Glutamatergic neuron (in vitro differentiated cells): ENCODE results near the gene ZNF668. TPM values are rescaled to one million over a fixed set of nuclear protein-coding genes. Genes with fewer than 3 reads are reported as not detected.

ENCODE experiments used
- DNase-seq: peaks from one replicate; pipeline ENCODE4 v3.0.0; 2022
- H3K27ac Mint-ChIP-seq: one replicate; pipeline ENCODE4 v1.8.0; 2020; ENCODE audit warnings: mild to moderate bottlenecking, mixed read lengths, inconsistent platforms; ENCODE audit not compliant: unreplicated experiment
- H3K27me3 Mint-ChIP-seq: one replicate; pipeline ENCODE4 v1.8.0; 2020; ENCODE audit warnings: mild to moderate bottlenecking, moderate library complexity, mixed read lengths, inconsistent platforms; ENCODE audit not compliant: unreplicated experiment
- H3K36me3 Mint-ChIP-seq: one replicate; pipeline ENCODE4 v1.8.0; 2020; ENCODE audit warnings: mild to moderate bottlenecking, mixed read lengths, inconsistent platforms; ENCODE audit not compliant: unreplicated experiment
- H3K4me1 Mint-ChIP-seq: one replicate; pipeline ENCODE4 v1.8.0; 2020; ENCODE audit warnings: mild to moderate bottlenecking, low read depth, mixed read lengths, inconsistent platforms; ENCODE audit not compliant: unreplicated experiment
- H3K4me3 Mint-ChIP-seq: one replicate; pipeline ENCODE4 v1.8.0; 2020; ENCODE audit warnings: mild to moderate bottlenecking, mixed read lengths, inconsistent platforms; ENCODE audit not compliant: unreplicated experiment
- H3K9me3 Mint-ChIP-seq: one replicate; pipeline ENCODE4 v1.8.0; 2020; ENCODE audit warnings: mild to moderate bottlenecking, moderate library complexity, mixed read lengths, inconsistent platforms; ENCODE audit not compliant: unreplicated experiment
- CTCF ChIP-seq: fragments of 200-600 bp; sonication (generic); IDR thresholded peaks from one replicate; pipeline ENCODE4 v1.5.0; 2021; ENCODE audit not compliant: partially characterized antibody, unreplicated experiment
- total RNA-seq: library from RNA; stranded (reverse); fragmentation: NEBNext Ultra II Directional; extraction: Animal tissue kit (Norgen Biotek cat#: 25700); gene quantifications from one replicate; pipeline ENCODE4 v1.2.1, GENCODE V29; 2021; ENCODE audit not compliant: unreplicated experiment

The ZNF668 gene
- total RNA-seq, 1 donor from 2014 or later = 15.5 TPM

- Mint-ChIP-seq H3K27ac (peak within 1 kb of the TSS; percentile 94), H3K9me3 (peaks cover 9% of the 10 kb centered on the region), H3K36me3 (no peaks in the 10 kb centered on the region), H3K4me1 (peaks cover 4% of the 10 kb centered on the region), H3K27me3 (peaks cover 13% of the 10 kb centered on the region), H3K4me3 (peak within 1 kb of the TSS; percentile 99)
- no peak for TF ChIP-seq CTCF
- peak; percentile 90 for DNase-seq
Measured at GRCh38 chr16:31094424-31095120, 20.5 kb upstream of the ZNF668 start, which contains the start of gene VKORC1. Gene VKORC1 (minus strand): TSS chr16:31094797. CDS start chr16:31094729, 68 bp downstream.

- H3K27ac Mint-ChIP-seq = peak overlapping the region; percentile 94
- no peaks in the 10 kb centered on the region for H3K36me3 Mint-ChIP-seq
- DNase-seq = no peak
- H3K9me3 Mint-ChIP-seq = peaks cover 9% of the 10 kb centered on the region
- TF ChIP-seq CTCF = no peak
- H3K27me3 Mint-ChIP-seq = peaks cover 13% of the 10 kb centered on the region
- peaks cover 4% of the 10 kb centered on the region for H3K4me1 Mint-ChIP-seq
- peak overlapping the region; percentile 99 for H3K4me3 Mint-ChIP-seq
Measured at GRCh38 chr16:31094088-31094423, 20.0 kb upstream of the ZNF668 start.

GRCh38 chr16:31093132-31093703, 19.2 kb upstream of the ZNF668 start:
- Mint-ChIP-seq H3K4me1 (peaks cover 4% of the 10 kb centered on the region), H3K36me3 (no peaks in the 10 kb centered on the region), H3K27me3 (peaks cover 13% of the 10 kb centered on the region), H3K9me3 (peaks cover 9% of the 10 kb centered on the region), H3K27ac (peak overlapping the region; percentile 89), H3K4me3 (peak overlapping the region; percentile 99)
- DNase-seq = peak; percentile 68
- TF ChIP-seq CTCF = no peak

- H3K4me3 Mint-ChIP-seq = peak overlapping the region; percentile 99
- no peak for TF ChIP-seq CTCF
- peaks cover 13% of the 10 kb centered on the region for H3K27me3 Mint-ChIP-seq
- peaks cover 9% of the 10 kb centered on the region for H3K9me3 Mint-ChIP-seq
- peaks cover 4% of the 10 kb centered on the region for H3K4me1 Mint-ChIP-seq
- H3K27ac Mint-ChIP-seq = peak overlapping the region; percentile 71
- DNase-seq = no peak
- no peaks in the 10 kb centered on the region for H3K36me3 Mint-ChIP-seq
Measured at GRCh38 chr16:31092330-31092729, 18.3 kb upstream of the ZNF668 start.

- Mint-ChIP-seq H3K4me3 (no peak overlapping the region), H3K36me3 (no peaks in the 10 kb centered on the region), H3K27ac (no peak overlapping the region), H3K9me3 (peaks cover 9% of the 10 kb centered on the region), H3K27me3 (peaks cover 12% of the 10 kb centered on the region), H3K4me1 (peaks cover 8% of the 10 kb centered on the region)
- no peak for DNase-seq
- no peak for TF ChIP-seq CTCF
Measured at GRCh38 chr16:31090540-31090939, 16.5 kb upstream of the ZNF668 start.
